Progenitor cell of endocrine pancreas (in vitro differentiated cells): ENCODE results near the gene KMT2C. TPM values are rescaled to one million over a fixed set of nuclear protein-coding genes. Genes with fewer than 3 reads are reported as not detected.

ENCODE experiments used
- DNase-seq: peaks from one replicate; pipeline ENCODE4 v3.0.0; 2021; ENCODE audit warnings: low spot score; ENCODE audit not compliant: unreplicated experiment
- H3K27ac Mint-ChIP-seq: 2 replicates; pipeline ENCODE4 v1.8.0; 2021; ENCODE audit warnings: mild to moderate bottlenecking, moderate library complexity, mixed read lengths
- H3K27me3 Mint-ChIP-seq: 2 replicates; pipeline ENCODE4 v1.8.0; 2021; ENCODE audit warnings: mixed read lengths
- H3K36me3 Mint-ChIP-seq: 2 replicates; pipeline ENCODE4 v1.8.0; 2022; ENCODE audit warnings: mixed read lengths; ENCODE audit not compliant: insufficient read depth
- H3K4me1 Mint-ChIP-seq: 2 replicates; pipeline ENCODE4 v1.8.0; 2021; ENCODE audit warnings: low read depth, mixed read lengths
- H3K4me3 Mint-ChIP-seq: 2 replicates; pipeline ENCODE4 v1.8.0; 2021; ENCODE audit warnings: low read depth, mild to moderate bottlenecking, moderate library complexity, mixed read lengths
- H3K9me3 Mint-ChIP-seq: 2 replicates; pipeline ENCODE4 v1.8.0; 2021; ENCODE audit warnings: low read depth, mixed read lengths
- total RNA-seq: library from RNA; stranded (reverse); gene quantifications from 2 replicates; pipeline ENCODE4 v1.2.1, GENCODE V29; 2021
- TF ChIP-seq, protein P1 (sequence below): fragments of 200-600 bp; sonication (generic); IDR thresholded peaks from one replicate; pipeline ENCODE4 v1.5.0; 2021; ENCODE audit warnings: antibody characterized with exemption, mild to moderate bottlenecking; ENCODE audit not compliant: unreplicated experiment

The KMT2C gene
- total RNA-seq, 1 donor from 2014 or later: 75.9 TPM

DNA sequence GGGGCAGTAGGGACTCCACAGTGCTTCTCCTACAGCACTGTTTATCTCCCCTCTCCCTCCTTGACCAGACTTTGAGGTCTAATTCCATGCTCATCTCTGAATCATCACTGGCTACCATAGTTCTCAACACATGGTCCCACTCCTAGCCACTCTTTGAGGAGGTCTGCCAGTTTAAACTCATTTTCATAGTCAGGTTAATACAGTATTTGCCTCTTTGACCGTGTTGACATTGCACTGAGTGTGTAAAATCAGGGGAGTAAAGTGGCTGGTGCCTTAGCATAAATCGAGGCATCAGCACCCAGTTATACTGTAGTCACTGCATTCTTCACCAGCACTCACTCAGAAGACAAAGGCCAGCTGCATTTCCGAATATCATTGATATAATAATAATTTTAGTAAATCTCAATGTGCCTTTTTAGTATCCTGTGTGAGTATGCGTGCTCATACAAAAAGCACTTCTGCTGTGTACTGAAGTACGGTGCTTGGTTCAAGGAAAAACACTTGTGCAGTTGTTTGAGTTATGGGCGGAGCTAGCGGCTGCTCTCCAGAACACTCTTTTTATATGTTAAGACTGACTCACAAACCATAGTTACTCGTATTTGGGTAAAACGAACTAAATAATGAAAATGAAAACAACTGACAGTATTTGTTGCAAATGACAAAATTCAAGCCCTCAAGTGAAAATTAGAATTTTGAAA lies 320.6 kb downstream of the KMT2C start:
- H3K27ac Mint-ChIP-seq: no peak overlapping the region
- peaks cover 25% of the 10 kb centered on the region for H3K36me3 Mint-ChIP-seq
- no peaks in the 10 kb centered on the region for H3K4me1 Mint-ChIP-seq
- H3K27me3 Mint-ChIP-seq: no peaks in the 10 kb centered on the region
- TF ChIP-seq, protein P1, sequence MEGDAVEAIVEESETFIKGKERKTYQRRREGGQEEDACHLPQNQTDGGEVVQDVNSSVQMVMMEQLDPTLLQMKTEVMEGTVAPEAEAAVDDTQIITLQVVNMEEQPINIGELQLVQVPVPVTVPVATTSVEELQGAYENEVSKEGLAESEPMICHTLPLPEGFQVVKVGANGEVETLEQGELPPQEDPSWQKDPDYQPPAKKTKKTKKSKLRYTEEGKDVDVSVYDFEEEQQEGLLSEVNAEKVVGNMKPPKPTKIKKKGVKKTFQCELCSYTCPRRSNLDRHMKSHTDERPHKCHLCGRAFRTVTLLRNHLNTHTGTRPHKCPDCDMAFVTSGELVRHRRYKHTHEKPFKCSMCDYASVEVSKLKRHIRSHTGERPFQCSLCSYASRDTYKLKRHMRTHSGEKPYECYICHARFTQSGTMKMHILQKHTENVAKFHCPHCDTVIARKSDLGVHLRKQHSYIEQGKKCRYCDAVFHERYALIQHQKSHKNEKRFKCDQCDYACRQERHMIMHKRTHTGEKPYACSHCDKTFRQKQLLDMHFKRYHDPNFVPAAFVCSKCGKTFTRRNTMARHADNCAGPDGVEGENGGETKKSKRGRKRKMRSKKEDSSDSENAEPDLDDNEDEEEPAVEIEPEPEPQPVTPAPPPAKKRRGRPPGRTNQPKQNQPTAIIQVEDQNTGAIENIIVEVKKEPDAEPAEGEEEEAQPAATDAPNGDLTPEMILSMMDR: no peak
- no peaks in the 10 kb centered on the region for H3K9me3 Mint-ChIP-seq
- no peak overlapping the region for H3K4me3 Mint-ChIP-seq
- DNase-seq: no peak

DNA sequence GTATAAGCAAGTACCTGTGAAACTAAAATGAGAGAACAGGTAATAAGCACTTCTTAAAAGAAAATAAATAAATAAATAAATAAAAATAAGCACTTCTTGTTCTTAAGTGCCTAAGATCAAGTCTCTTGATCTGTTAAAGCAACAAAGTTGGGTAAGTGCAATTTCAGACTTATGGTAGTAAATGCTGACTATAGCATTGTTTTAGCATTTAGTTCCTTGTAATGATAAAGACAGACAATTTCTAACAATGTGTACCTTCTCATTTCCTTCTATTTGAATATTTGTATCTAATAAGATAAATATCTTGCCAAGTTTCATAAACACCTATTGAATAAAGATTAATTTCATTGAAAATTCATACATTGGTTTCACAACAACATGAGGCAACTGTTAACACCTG lies 323.0 kb downstream of the KMT2C start:
- H3K4me3 Mint-ChIP-seq: no peak overlapping the region
- H3K27me3 Mint-ChIP-seq: no peaks in the 10 kb centered on the region
- H3K9me3 Mint-ChIP-seq: no peaks in the 10 kb centered on the region
- no peak for DNase-seq
- H3K27ac Mint-ChIP-seq: no peak overlapping the region
- H3K36me3 Mint-ChIP-seq: peaks cover 24% of the 10 kb centered on the region
- TF ChIP-seq, protein P1: no peak
- no peaks in the 10 kb centered on the region for H3K4me1 Mint-ChIP-seq

DNA sequence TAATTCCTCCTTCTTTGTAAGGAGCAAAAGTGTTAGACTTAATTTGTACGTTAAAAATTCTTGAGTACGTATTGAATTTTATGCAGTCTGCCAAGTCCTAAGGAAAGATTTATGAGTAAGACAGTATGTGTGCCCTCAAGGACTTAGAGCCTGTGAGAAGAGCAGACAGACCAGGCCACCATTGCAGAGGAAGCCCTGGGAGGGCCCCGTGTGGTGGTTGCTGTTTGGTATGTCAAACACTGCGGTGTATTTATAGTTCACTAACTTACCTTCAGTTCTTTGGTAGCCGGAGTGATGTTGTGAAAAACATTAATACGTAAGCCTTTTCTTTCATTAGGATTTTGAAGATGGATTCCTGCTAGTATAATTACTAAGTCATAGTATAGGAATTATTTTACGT lies 327.4 kb downstream of the KMT2C start:
- Mint-ChIP-seq H3K9me3 (no peaks in the 10 kb centered on the region), H3K27ac (no peak overlapping the region)

DNA sequence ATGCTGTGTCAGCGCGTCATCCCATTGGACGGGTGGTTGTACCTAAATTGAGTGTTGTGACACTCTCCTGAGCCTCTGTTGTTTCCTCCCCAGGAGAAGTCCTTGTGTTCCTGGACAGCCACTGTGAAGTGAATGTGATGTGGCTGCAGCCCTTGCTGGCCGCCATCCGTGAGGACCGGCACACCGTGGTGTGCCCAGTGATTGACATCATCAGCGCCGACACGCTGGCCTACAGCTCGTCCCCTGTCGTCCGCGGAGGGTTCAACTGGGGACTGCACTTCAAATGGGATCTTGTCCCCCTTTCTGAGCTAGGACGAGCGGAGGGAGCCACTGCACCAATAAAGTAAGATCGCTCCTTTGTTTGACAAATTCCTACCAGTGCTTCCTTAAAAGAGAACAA lies 327.9 kb downstream of the KMT2C start:
- Mint-ChIP-seq H3K36me3 (peaks cover 20% of the 10 kb centered on the region), H3K4me1 (no peaks in the 10 kb centered on the region), H3K27me3 (no peaks in the 10 kb centered on the region), H3K4me3 (no peak overlapping the region), H3K9me3 (no peaks in the 10 kb centered on the region), H3K27ac (no peak overlapping the region)
- TF ChIP-seq, protein P1: no peak
- no peak for DNase-seq

More for the DNA sequence above, 327.4 kb downstream of the KMT2C start:
- Mint-ChIP-seq H3K4me3 (no peak overlapping the region), H3K36me3 (peaks cover 23% of the 10 kb centered on the region), H3K4me1 (no peaks in the 10 kb centered on the region), H3K27me3 (no peaks in the 10 kb centered on the region)
- TF ChIP-seq, protein P1: no peak
- no peak for DNase-seq

DNA sequence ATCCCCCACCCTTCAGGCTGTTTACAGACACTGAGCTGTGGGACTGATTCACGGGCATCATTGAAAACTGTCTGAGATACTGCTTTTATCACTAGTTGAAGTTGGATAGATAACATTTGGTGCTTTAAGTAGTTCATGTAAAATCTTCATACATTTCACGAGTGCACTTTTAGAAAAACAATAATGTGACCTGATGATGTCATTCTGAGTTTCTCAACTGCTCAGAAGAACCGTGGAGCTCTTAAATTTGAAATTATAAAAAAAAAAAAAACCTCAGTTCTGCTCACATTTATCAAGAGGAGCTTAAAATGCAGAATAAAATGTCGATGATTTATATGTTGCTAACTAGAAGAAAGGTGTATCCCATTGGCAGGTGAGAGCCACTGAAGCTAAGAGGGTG lies 328.8 kb downstream of the KMT2C start:
- Mint-ChIP-seq H3K27me3 (no peaks in the 10 kb centered on the region), H3K4me1 (no peaks in the 10 kb centered on the region), H3K36me3 (peaks cover 20% of the 10 kb centered on the region)

More for the DNA sequence above, 328.8 kb downstream of the KMT2C start:
- H3K27ac Mint-ChIP-seq: peak overlapping the region; percentile 83
- H3K9me3 Mint-ChIP-seq: no peaks in the 10 kb centered on the region
- no peak overlapping the region for H3K4me3 Mint-ChIP-seq
- DNase-seq: no peak
- TF ChIP-seq, protein P1: no peak
